HCT116 (cell line): Measurements from ENCODE around the gene KYAT1. TPM values are rescaled to one million over a fixed set of nuclear protein-coding genes. Genes with fewer than 3 reads are reported as not detected.

ENCODE experiments used
- ATAC-seq: fragments of 200-7000 bp; cut with Tn5 transposase; 2 replicates; pipeline ENCODE4 v1.9.1; 2020; ENCODE audit warnings: mild to moderate bottlenecking, moderate library complexity
- BruUV-seq: library from RNA; stranded (reverse); fragments of 400-500 nt; replicated peaks from 2 replicates; lab custom pipeline; 2021; lab: Mats Ljungman, UMichigan
- CTCF ChIA-PET: fragments of 300-600 bp; sonication (Branson Sonifier 250); formaldehyde crosslinking; loops from one replicate; lab custom pipeline; 2021; ENCODE audit warnings: antibody characterized with exemption; lab: Charles Lee
- POLR2A ChIA-PET: fragments of 300-600, 350-600 bp; sonication (Branson Sonifier 250); formaldehyde crosslinking; loops from one replicate; lab custom pipeline; 2021; ENCODE audit warnings: antibody characterized with exemption; lab: Charles Lee
- RAD21 ChIA-PET, 2 experiments: fragments of 300-600 bp; sonication (Branson Sonifier 250); formaldehyde crosslinking; loops; one replicate each; lab custom pipeline; 2023; ENCODE audit warnings: low total read pairs in 2 of 2; ENCODE audit not compliant: uncharacterized antibody in 2 of 2, unreplicated experiment in 2 of 2, low non-redundant PET in 1 of 2; lab: Charles Lee
- DNase-seq: peaks from one replicate; pipeline ENCODE4 v3.0.0-alpha.2; 2010; ENCODE audit warnings: low read depth, low spot score
- H2AFZ ChIP-seq: fragments of 200-600 bp; shearing (Covaris generic), sonication (generic); 2 replicates; pipeline ENCODE4 v1.6.1; 2017; ENCODE audit warnings: low read depth, mixed run types, mixed read lengths, antibody characterized with exemption, low read length; ENCODE audit not compliant: poor library complexity, severe bottlenecking
- H3K27ac ChIP-seq: 2 replicates; pipeline ENCODE4 v1.5.1; 2012; ENCODE audit warnings: low read depth, low read length
- H3K27me3 ChIP-seq: fragments of 200-600 bp; sonication (generic); 2 replicates; pipeline ENCODE4 v1.6.1; 2016; ENCODE audit warnings: mixed run types, low read length, mixed read lengths; ENCODE audit not compliant: insufficient read depth
- H3K36me3 ChIP-seq, 2 experiments: fragments of 200-500 bp in 1 of 2; fragments of 200-600 bp in 1 of 2; sonication (Bioruptor generic) in 1 of 2; sonication (generic) in 1 of 2; 2 replicates each; pipeline versions ENCODE4 v1.5.1 to v1.6.1; 2014 to 2016; ENCODE audit warnings: low read length in 2 of 2, inconsistent platforms in 1 of 2, mixed read lengths in 1 of 2, mixed run types in 1 of 2; ENCODE audit not compliant: insufficient read depth in 2 of 2, control insufficient read depth in 1 of 2
- H3K4me1 ChIP-seq, 2 experiments: fragments of 200-600 bp in 1 of 2; sonication (generic) in 1 of 2; 2 replicates each; pipeline versions ENCODE4 v1.5.1 to v1.6.1; 2012 to 2017; ENCODE audit warnings: low read length in 2 of 2, inconsistent platforms in 1 of 2, mild to moderate bottlenecking in 1 of 2, mixed read lengths in 1 of 2, mixed run types in 1 of 2, moderate library complexity in 1 of 2; ENCODE audit not compliant: insufficient read depth in 2 of 2, control insufficient read depth in 1 of 2
- H3K4me2 ChIP-seq: fragments of 200-600 bp; sonication (generic); 2 replicates; pipeline ENCODE4 v1.6.1; 2017; ENCODE audit warnings: mixed run types, low read length, mixed read lengths
- H3K4me3 ChIP-seq, 2 experiments: fragments of 200-600 bp in 1 of 2; sonication (generic) in 1 of 2; replicated peaks in 1 of 2; 2 replicates each; pipeline ENCODE4 v1.5.1; 2011 to 2016; ENCODE audit warnings: low read length in 2 of 2, control low read depth in 1 of 2, low read depth in 1 of 2, mild to moderate bottlenecking in 1 of 2, mixed read lengths in 1 of 2, mixed run types in 1 of 2
- H3K79me2 ChIP-seq: fragments of 200-600 bp; sonication (generic); 2 replicates; pipeline ENCODE4 v1.6.1; 2017; ENCODE audit warnings: mild to moderate bottlenecking, mixed run types, low read length, moderate library complexity, mixed read lengths; ENCODE audit not compliant: insufficient read depth
- H3K9ac ChIP-seq: fragments of 200-600 bp; sonication (generic); 2 replicates; pipeline ENCODE4 v1.6.1; 2016; ENCODE audit warnings: low read length, mixed read lengths
- H3K9me2 ChIP-seq: fragments of 200-600 bp; sonication (generic), shearing (Covaris generic); 2 replicates; pipeline ENCODE4 v1.6.1; 2017; ENCODE audit warnings: mixed run types, mild to moderate bottlenecking, moderate library complexity; ENCODE audit not compliant: insufficient read depth
- H3K9me3 ChIP-seq, 2 experiments: fragments of 200-500 bp in 1 of 2; fragments of 200-600 bp in 1 of 2; sonication (Bioruptor generic) in 1 of 2; sonication (generic) in 1 of 2; 2 replicates each; pipeline ENCODE4 v1.6.1; 2014 to 2017; ENCODE audit warnings: low read length in 2 of 2, mixed read lengths in 2 of 2, inconsistent platforms in 1 of 2, low read depth in 1 of 2, mild to moderate bottlenecking in 1 of 2, mixed run types in 1 of 2, moderate library complexity in 1 of 2; ENCODE audit not compliant: control insufficient read depth in 1 of 2, insufficient read depth in 1 of 2
- H4K20me1 ChIP-seq: fragments of 200-600 bp; sonication (generic), shearing (Covaris generic); 2 replicates; pipeline ENCODE4 v1.6.1; 2017; ENCODE audit warnings: mixed run types, mild to moderate bottlenecking, moderate library complexity; ENCODE audit not compliant: insufficient read depth
- ATF3 ChIP-seq: IDR thresholded peaks from 2 replicates; pipeline ENCODE4 v1.6.1; 2012
- CBX3 ChIP-seq: IDR thresholded peaks from 2 replicates; pipeline ENCODE4 v1.6.1; 2012; ENCODE audit warnings: low read depth
- CEBPB ChIP-seq: IDR thresholded peaks from 2 replicates; pipeline ENCODE4 v1.6.1; 2012; ENCODE audit warnings: low read depth
- EGR1 ChIP-seq: IDR thresholded peaks from 2 replicates; pipeline ENCODE4 v1.6.1; 2012; ENCODE audit warnings: low read depth
- EZH2phosphoT487 ChIP-seq: fragments of 200-600 bp; IDR thresholded peaks from 2 replicates; pipeline ENCODE4 v1.6.1; 2018; ENCODE audit warnings: antibody characterized with exemption, borderline replicate concordance
- FOSL1 ChIP-seq: IDR thresholded peaks from 2 replicates; pipeline ENCODE4 v1.6.1; 2012; ENCODE audit warnings: low read depth
- MAX ChIP-seq: IDR thresholded peaks from 2 replicates; pipeline ENCODE4 v1.6.1; 2012
- POLR2A ChIP-seq: IDR thresholded peaks from 2 replicates; pipeline ENCODE4 v1.7.0; 2011; ENCODE audit warnings: borderline replicate concordance; ENCODE audit not compliant: insufficient read depth, insufficient read length; ENCODE audit errors: extremely low read depth
- SP1 ChIP-seq: IDR thresholded peaks from 2 replicates; pipeline ENCODE4 v1.6.1; 2012; ENCODE audit warnings: low read depth
- SRF ChIP-seq: IDR thresholded peaks from 2 replicates; pipeline ENCODE4 v1.6.1; 2012; ENCODE audit warnings: low read depth
- YY1 ChIP-seq: IDR thresholded peaks from 2 replicates; pipeline ENCODE4 v1.6.1; 2011; ENCODE audit warnings: low read length, low read depth, moderate library complexity, mild to moderate bottlenecking; ENCODE audit not compliant: insufficient replicate concordance; ENCODE audit errors: extremely low read depth
- ZFX ChIP-seq: fragments of 450-650 bp; IDR thresholded peaks from 2 replicates; pipeline ENCODE4 v1.6.1; 2017
- ZNF274 ChIP-seq: fragments of 200-500 bp; sonication (Bioruptor generic); IDR thresholded peaks from 2 replicates; pipeline ENCODE4 v1.6.1; 2014; ENCODE audit warnings: mild to moderate bottlenecking, low read depth, low read length, inconsistent platforms
- intact Hi-C: fragments of 100-400 bp; cut with micrococcal nuclease; formaldehyde crosslinking; loops from 2 replicates; pipeline ENCODE4 v1.10.0; 2022
- total RNA-seq: library from RNA; stranded (reverse); gene quantifications from one replicate; pipeline ENCODE4 v1.2.1, GENCODE V29; 2021; ENCODE audit not compliant: unreplicated experiment
- TF ChIP-seq, protein P1 (sequence below), 3 experiments: fragments of 200-600 bp in 1 of 3; sonication (generic) in 1 of 3; IDR thresholded peaks in 2 of 3; conservative IDR thresholded peaks in 1 of 3; 2 replicates each; pipeline ENCODE4 v1.5.1; 2012 to 2017; ENCODE audit warnings: low read depth in 2 of 3, low read length in 2 of 3, antibody characterized with exemption in 1 of 3, borderline replicate concordance in 1 of 3, control low read depth in 1 of 3, mild to moderate bottlenecking in 1 of 3, mixed read lengths in 1 of 3, mixed run types in 1 of 3, moderate library complexity in 1 of 3; ENCODE audit not compliant: insufficient read depth in 1 of 3
- TF ChIP-seq, protein P2 (sequence below): IDR thresholded peaks from 2 replicates; pipeline ENCODE4 v1.6.1; 2011; ENCODE audit warnings: mild to moderate bottlenecking, low read length, moderate library complexity; ENCODE audit not compliant: insufficient replicate concordance; ENCODE audit errors: extremely low read depth

The KYAT1 gene
- total RNA-seq, 1 experiment from 2014 or later: 10.1 TPM

- ATAC-seq (no peak), DNase-seq (no peak)
- CTCF ChIA-PET: no interaction called here
Observed at GRCh38 chr9:128910906-128911305, 29.2 kb upstream of the KYAT1 start.

More at GRCh38 chr9:128910906-128911305, 29.2 kb upstream of the KYAT1 start:
- Histone ChIP-seq H3K4me1 (peaks cover 14 to 32% of the 10 kb centered on the region in 2 experiments), H3K79me2 (peaks cover 17% of the 10 kb centered on the region; the same call in 1 of the 2 replicates), H3K9me2 (no peaks in the 10 kb centered on the region), H3K4me2 (peak overlapping the region; percentile 65; the same call in 1 of the 2 replicates), H3K9me3 (no peaks in the 10 kb centered on the region), H3K27me3 (no peaks in the 10 kb centered on the region), H2AFZ (no peak overlapping the region), H4K20me1 (no peaks in the 10 kb centered on the region), H3K9ac (no peak overlapping the region), H3K27ac (no peak overlapping the region)
- intact Hi-C loops: no loop called here
- ChIA-PET RAD21 (no interaction called here), POLR2A (no interaction called here)
- no peak for TF ChIP-seq FOSL1
- TF ChIP-seq POLR2A: no peak
- TF ChIP-seq ATF3: no peak
- TF ChIP-seq, protein P1, sequence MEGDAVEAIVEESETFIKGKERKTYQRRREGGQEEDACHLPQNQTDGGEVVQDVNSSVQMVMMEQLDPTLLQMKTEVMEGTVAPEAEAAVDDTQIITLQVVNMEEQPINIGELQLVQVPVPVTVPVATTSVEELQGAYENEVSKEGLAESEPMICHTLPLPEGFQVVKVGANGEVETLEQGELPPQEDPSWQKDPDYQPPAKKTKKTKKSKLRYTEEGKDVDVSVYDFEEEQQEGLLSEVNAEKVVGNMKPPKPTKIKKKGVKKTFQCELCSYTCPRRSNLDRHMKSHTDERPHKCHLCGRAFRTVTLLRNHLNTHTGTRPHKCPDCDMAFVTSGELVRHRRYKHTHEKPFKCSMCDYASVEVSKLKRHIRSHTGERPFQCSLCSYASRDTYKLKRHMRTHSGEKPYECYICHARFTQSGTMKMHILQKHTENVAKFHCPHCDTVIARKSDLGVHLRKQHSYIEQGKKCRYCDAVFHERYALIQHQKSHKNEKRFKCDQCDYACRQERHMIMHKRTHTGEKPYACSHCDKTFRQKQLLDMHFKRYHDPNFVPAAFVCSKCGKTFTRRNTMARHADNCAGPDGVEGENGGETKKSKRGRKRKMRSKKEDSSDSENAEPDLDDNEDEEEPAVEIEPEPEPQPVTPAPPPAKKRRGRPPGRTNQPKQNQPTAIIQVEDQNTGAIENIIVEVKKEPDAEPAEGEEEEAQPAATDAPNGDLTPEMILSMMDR (IDR thresholded peaks at IDR 0.05 in 2 of 3, conservative IDR thresholded peaks at IDR 0.05 in 1 of 3; ENCODE audit: borderline replicate concordance in 1 of 3, insufficient read depth in 1 of 3, low read depth in 2 of 3, low read length in 2 of 3): no peak
- no peak for TF ChIP-seq ZNF274
- TF ChIP-seq SRF: no peak
- no peak for TF ChIP-seq EGR1
- TF ChIP-seq MAX: no peak
- TF ChIP-seq CBX3: no peak
- TF ChIP-seq, protein P2, sequence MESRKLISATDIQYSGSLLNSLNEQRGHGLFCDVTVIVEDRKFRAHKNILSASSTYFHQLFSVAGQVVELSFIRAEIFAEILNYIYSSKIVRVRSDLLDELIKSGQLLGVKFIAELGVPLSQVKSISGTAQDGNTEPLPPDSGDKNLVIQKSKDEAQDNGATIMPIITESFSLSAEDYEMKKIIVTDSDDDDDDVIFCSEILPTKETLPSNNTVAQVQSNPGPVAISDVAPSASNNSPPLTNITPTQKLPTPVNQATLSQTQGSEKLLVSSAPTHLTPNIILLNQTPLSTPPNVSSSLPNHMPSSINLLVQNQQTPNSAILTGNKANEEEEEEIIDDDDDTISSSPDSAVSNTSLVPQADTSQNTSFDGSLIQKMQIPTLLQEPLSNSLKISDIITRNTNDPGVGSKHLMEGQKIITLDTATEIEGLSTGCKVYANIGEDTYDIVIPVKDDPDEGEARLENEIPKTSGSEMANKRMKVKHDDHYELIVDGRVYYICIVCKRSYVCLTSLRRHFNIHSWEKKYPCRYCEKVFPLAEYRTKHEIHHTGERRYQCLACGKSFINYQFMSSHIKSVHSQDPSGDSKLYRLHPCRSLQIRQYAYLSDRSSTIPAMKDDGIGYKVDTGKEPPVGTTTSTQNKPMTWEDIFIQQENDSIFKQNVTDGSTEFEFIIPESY: no peak
- no peak for TF ChIP-seq YY1
- no peak for TF ChIP-seq SP1
- no peak for TF ChIP-seq CEBPB
- TF ChIP-seq ZFX: no peak
- TF ChIP-seq EZH2phosphoT487: no peak
- TF ChIP-seq, all 23 proteins: peak for 0
- H3K4me3 ChIP-seq: no peak overlapping the region
- BruUV-seq: no TSS peak
- peaks cover 6 to 14% of the 10 kb centered on the region in 2 experiments; a peak in 3 of 4 replicates for H3K36me3 ChIP-seq
